Natural killer cell treated with Interleukin-12 subunit alpha and Interleukin-12 subunit beta and Interleukin-15 and Interleukin-18, amount 100 ng/mL, for 72 hours (primary cell): ENCODE data around the gene RPS27L. TPM values are rescaled to one million over a fixed set of nuclear protein-coding genes. Genes with fewer than 3 reads are reported as not detected.

Experiments
- ATAC-seq, 2 donors: fragments of 150-1000 bp; cut with Tn5 transposase in 1 of 2; sonication (Bioruptor Pico), chemical (Tn5 transposase) in 1 of 2; 2 replicates each; pipeline ENCODE4 v1.10.0; 2021
- DNase-seq: peaks from one replicate; pipeline ENCODE4 v3.0.0; 2022; ENCODE audit warnings: low spot score
- H3K27ac Mint-ChIP-seq, 2 donors: 1 replicate in 1 of 2; 2 replicates in 1 of 2; pipeline ENCODE4 v1.8.0; 2022; ENCODE audit warnings: mixed read lengths in 2 of 2, mild to moderate bottlenecking in 1 of 2, moderate library complexity in 1 of 2
- H3K27me3 Mint-ChIP-seq, 2 donors: 1 replicate in 1 of 2; 2 replicates in 1 of 2; pipeline ENCODE4 v1.8.0; 2022; ENCODE audit warnings: mixed read lengths in 2 of 2
- H3K36me3 Mint-ChIP-seq: one replicate; pipeline ENCODE4 v1.8.0; 2022; ENCODE audit warnings: mixed read lengths
- H3K4me1 Mint-ChIP-seq, 2 donors: 1 replicate in 1 of 2; 2 replicates in 1 of 2; pipeline ENCODE4 v1.8.0; 2022; ENCODE audit warnings: low read depth in 2 of 2, mixed read lengths in 2 of 2, mild to moderate bottlenecking in 1 of 2
- H3K4me3 Mint-ChIP-seq: one replicate; pipeline ENCODE4 v1.8.0; 2022; ENCODE audit warnings: mixed read lengths
- H3K9me3 Mint-ChIP-seq: 2 replicates; pipeline ENCODE4 v1.8.0; 2022; ENCODE audit warnings: mixed read lengths
- total RNA-seq, 2 donors: library from RNA; stranded (reverse); gene quantifications; one replicate each; pipeline ENCODE4 v1.2.3, GENCODE V29; 2022

Gene RPS27L
- total RNA-seq, 2 donors from 2014 or later: 41.6 to 112 TPM

DNA sequence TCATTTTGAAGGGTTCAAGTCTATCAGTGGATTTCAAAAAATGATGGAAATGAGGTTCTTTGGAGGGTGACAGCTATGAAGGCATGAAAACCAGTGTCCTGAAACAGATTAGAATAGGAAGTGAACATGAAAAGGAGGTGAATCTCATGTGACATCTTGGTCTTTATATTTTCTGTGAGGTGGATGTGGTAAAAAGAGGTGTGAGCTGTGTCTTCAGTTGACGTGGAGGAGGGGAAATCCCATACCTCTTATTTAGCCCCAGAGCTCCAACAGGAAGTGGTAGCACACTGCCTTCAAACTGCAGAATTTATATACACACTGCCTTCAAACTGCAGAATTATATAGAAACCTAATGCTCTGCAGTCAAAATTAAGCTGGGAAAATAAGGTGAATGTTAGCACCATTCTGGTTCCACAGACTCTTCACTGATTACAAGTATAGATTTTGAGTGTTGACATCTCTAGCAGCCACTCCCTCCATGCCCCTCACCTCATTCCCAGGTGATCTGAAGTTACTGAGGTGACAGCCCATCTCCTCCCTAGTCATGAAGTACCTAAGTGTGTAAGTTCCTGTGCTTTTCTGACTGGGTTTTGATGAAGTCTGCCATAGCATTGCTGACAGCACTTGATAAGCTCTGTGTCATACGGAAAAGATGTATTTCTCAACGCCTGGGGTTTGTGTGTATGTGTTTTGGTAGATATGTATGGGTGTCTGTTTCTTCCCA lies 34.8 kb upstream of the RPS27L start:
- DNase-seq: peak; percentile 80
- Mint-ChIP-seq H3K36me3 (peaks cover 10% of the 10 kb centered on the region), H3K4me1 (peaks cover 68 to 75% of the 10 kb centered on the region in 2 donors), H3K9me3 (no peaks in the 10 kb centered on the region), H3K27ac (peak overlapping the region; percentile 93 to 96), H3K27me3 (no peaks in the 10 kb centered on the region), H3K4me3 (peak overlapping the region; percentile 99)
- ATAC-seq: peak; percentile 70 to 77

DNA sequence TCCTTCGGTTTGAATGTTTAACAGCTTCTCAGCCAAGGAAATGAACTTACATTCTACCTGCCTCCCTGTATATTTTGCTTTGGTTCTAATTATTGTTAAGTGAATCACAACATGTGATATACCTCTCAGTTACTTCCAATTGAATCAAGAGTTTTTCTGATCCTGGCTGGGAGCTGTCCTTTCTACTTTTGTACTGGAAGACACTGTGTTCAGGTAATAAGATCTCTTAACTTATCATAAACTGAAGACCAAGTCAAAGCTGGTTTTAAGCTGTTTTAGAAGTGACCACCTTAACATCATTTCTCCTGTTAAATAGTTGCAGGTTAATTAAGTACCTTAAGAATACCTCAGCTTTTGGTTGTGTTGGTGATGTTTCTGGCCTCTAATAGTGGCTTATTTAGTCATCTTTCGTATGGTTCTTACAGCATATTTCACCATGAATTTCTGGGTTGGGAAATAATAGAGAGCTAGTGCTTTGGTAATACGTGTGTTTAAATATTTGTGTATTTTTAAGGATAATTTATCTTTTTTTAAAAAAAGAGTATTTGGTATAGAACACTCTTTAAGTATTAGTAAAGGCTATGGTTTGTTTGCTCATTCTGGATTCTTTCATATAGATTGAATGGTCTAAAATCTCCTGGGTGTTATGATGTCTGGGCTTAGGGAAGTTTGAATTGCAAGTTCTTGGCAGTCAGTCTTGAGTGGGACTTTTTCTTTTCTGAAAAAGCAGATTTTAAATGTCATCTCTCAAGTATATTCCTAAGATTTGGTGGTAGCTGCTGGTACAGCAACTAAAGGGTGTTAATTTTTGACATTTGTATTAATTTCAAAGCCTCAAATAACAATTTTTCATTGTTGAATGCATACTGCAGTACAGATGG lies 33.7 kb upstream of the RPS27L start:
- Mint-ChIP-seq H3K36me3 (peaks cover 10% of the 10 kb centered on the region), H3K27ac (peak overlapping the region; percentile 93 to 96), H3K4me3 (peak overlapping the region; percentile 99), H3K27me3 (no peaks in the 10 kb centered on the region), H3K4me1 (peaks cover 61 to 66% of the 10 kb centered on the region in 2 donors), H3K9me3 (no peaks in the 10 kb centered on the region)
- ATAC-seq: no peak
- DNase-seq: no peak

- Mint-ChIP-seq H3K27me3 (peaks cover 0 to under 1% of the 10 kb centered on the region in 2 donors), H3K4me1 (peaks cover 54 to 57% of the 10 kb centered on the region in 2 donors), H3K27ac (peak overlapping the region; percentile 93 to 96), H3K4me3 (peak overlapping the region; percentile 99), H3K36me3 (peaks cover 10% of the 10 kb centered on the region), H3K9me3 (no peaks in the 10 kb centered on the region)
- no peak for DNase-seq
- ATAC-seq: no peak
Measured at GRCh38 chr15:63189941-63190768, 32.9 kb upstream of the RPS27L start.

DNA sequence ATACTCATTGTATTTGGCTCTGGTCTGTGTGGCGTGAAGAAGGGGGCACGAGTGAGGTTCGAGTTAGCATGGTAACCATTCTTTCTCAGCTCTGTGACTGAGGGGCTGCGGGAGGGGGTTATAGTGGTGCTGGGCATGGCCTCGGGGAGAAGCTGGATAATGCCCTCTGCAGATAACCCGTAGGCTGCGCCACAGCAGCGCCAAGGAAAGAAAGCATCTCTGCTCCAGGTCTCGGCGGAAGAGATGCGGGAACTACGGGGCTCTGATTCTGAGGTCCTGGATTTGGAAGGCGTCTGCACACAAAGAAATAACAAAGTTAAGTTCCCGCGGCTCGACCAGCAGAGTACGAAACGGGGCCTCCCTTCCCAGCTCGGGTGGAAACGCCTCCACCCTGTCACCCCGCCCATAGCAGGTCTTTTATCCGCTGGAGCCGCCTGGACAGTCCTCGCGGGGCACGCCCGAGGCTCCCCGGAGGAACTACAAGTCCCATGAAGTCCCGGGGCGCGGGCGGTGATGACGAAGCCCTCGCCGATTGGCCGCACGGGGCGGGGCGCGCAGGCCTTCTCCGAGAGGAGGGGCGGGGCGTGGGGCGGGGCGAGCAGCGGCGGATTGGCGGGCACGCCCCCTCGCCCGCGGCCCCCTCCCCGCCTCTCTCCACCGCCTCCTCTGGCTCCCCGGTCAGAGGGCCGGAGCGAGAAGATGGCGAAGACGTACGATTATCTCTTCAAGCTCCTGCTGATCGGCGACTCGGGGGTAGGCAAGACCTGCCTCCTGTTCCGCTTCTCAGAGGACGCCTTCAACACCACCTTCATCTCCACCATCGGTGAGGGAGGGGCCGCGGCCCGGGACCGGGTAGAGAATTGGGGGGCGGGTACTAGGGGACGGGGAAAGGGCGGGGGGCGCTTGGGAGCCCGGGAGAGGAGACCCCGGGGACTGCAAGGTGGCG lies 31.9 kb upstream of the RPS27L start, which contains the start of gene RAB8B:
RAB8B (plus strand) TSS at position 681 of the 946 bp plus-strand sequence; CDS start at position 700, 19 bp downstream.
- ATAC-seq (peak; percentile 92 to 95), DNase-seq (peak; percentile 98)
- Mint-ChIP-seq H3K27ac (peak within 1 kb of the TSS; percentile 93 to 96), H3K9me3 (no peaks in the 10 kb centered on the region), H3K27me3 (peaks cover 0 to 3% of the 10 kb centered on the region in 2 donors), H3K4me3 (peak within 1 kb of the TSS; percentile 99), H3K4me1 (peaks cover 50 to 52% of the 10 kb centered on the region in 2 donors), H3K36me3 (peaks cover 10% of the 10 kb centered on the region)

- DNase-seq: no peak
- H3K9me3 Mint-ChIP-seq: no peaks in the 10 kb centered on the region
- peak overlapping the region; percentile 93 to 96 for H3K27ac Mint-ChIP-seq
- peaks cover 6% of the 10 kb centered on the region for H3K36me3 Mint-ChIP-seq
- ATAC-seq: peak in 1 of 2 donors; percentile 1
- peak overlapping the region; percentile 99 for H3K4me3 Mint-ChIP-seq
- H3K27me3 Mint-ChIP-seq: peaks cover 0 to 3% of the 10 kb centered on the region in 2 donors
- H3K4me1 Mint-ChIP-seq: peaks cover 44 to 47% of the 10 kb centered on the region in 2 donors
Measured at GRCh38 chr15:63188247-63188925, 31.1 kb upstream of the RPS27L start.

DNA sequence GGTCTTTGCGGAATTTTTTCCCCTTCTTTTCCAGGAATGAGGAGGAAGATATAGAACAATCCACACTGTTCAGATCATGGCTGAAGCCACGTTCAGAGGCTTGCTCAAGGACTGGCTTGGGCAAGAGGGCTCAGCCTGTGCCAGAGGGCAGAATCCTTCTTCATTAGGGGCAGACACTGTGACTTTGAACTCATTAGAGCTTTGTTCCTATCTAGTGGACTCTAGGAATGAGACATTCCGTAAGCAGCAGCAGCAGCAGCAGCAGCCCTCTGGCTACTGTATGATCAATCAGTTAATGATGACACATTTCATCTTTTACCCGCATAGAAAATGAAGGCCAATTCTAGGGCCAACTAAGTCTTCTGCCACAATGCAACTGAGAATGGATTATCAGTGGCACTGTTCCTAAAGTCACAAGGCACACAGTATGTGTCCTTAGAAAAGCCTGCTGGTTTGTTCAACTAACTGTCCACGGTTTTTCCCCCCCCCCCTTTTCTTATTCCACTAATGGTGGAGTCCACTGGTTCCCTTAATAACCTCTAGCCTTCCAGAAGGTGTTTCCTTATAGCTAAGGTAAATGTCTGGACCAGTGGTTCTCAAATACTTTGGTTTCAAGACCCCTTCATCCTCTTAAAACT lies 30.4 kb upstream of the RPS27L start:
- H3K36me3 Mint-ChIP-seq: peaks cover 6% of the 10 kb centered on the region
- DNase-seq (no peak), ATAC-seq (no peak)
- peaks cover 0 to 3% of the 10 kb centered on the region in 2 donors for H3K27me3 Mint-ChIP-seq
- H3K9me3 Mint-ChIP-seq: no peaks in the 10 kb centered on the region
- peaks cover 41 to 42% of the 10 kb centered on the region in 2 donors for H3K4me1 Mint-ChIP-seq
- H3K27ac Mint-ChIP-seq: peak overlapping the region; percentile 93 to 96
- peak overlapping the region; percentile 99 for H3K4me3 Mint-ChIP-seq

GRCh38 chr15:63186065-63186464 lies 28.8 kb upstream of the RPS27L start:
- ATAC-seq (no peak), DNase-seq (no peak)
- Mint-ChIP-seq H3K4me1 (peaks cover 25 to 26% of the 10 kb centered on the region in 2 donors), H3K9me3 (no peaks in the 10 kb centered on the region), H3K36me3 (peaks cover 6% of the 10 kb centered on the region), H3K4me3 (no peak overlapping the region), H3K27me3 (peaks cover 0 to 3% of the 10 kb centered on the region in 2 donors), H3K27ac (no peak overlapping the region)

- peaks cover 0 to 3% of the 10 kb centered on the region in 2 donors for H3K27me3 Mint-ChIP-seq
- H3K27ac Mint-ChIP-seq: no peak overlapping the region
- H3K9me3 Mint-ChIP-seq: no peaks in the 10 kb centered on the region
- peaks cover 17% of the 10 kb centered on the region in 2 donors for H3K4me1 Mint-ChIP-seq
- no peak for ATAC-seq
- no peak overlapping the region for H3K4me3 Mint-ChIP-seq
- DNase-seq: no peak
- H3K36me3 Mint-ChIP-seq: no peaks in the 10 kb centered on the region
Measured at GRCh38 chr15:63185206-63185605, 27.9 kb upstream of the RPS27L start.

DNA sequence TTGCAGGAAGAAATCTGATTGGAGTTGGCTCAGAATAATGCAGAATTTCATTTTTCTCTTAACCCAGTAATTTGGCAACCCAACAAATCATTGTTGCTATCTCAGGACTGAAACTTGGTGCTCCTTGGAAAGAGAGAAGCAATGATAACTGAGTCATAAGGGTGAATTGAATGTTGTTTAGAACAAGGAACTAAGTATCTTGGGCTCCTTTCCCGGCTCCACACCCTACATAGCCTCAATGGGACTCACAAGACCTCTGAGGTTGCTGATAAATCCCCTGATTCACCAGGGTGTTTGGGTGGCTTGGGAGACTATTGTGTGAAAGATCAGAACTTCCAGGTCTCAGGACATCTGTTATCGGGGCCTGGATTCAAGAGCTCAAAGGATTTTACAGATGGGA lies 24.4 kb upstream of the RPS27L start:
- DNase-seq: no peak
- Mint-ChIP-seq H3K27me3 (peaks cover 0 to 3% of the 10 kb centered on the region in 2 donors), H3K4me3 (no peak overlapping the region), H3K9me3 (no peaks in the 10 kb centered on the region), H3K36me3 (no peaks in the 10 kb centered on the region), H3K27ac (no peak overlapping the region), H3K4me1 (peaks cover 4 to 7% of the 10 kb centered on the region in 2 donors)
- no peak for ATAC-seq

DNA sequence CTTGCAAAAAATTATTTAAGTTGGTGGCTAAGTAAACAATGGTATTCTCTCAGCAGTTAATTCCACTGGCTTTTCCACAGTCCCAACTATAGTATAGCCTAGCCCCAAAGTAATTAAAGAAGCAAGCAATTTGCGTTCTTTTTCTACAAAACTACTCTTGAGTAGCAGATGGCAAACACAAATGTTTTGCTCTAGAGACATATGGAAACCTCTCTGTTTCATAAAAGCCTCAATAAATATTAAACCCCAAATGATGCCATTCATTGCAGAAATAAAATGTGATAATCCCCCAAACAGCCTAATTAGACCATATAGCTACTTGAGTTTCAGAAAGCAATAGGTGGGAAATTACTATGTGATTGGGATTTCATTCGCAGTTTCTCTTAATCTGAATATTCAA lies 23.5 kb upstream of the RPS27L start:
- no peaks in the 10 kb centered on the region for H3K9me3 Mint-ChIP-seq
- H3K27me3 Mint-ChIP-seq: peaks cover 0 to 3% of the 10 kb centered on the region in 2 donors
- DNase-seq (no peak), ATAC-seq (no peak)
- H3K27ac Mint-ChIP-seq: no peak overlapping the region
- no peak overlapping the region for H3K4me3 Mint-ChIP-seq
- H3K4me1 Mint-ChIP-seq: peaks cover 4 to 7% of the 10 kb centered on the region in 2 donors
- no peaks in the 10 kb centered on the region for H3K36me3 Mint-ChIP-seq

GRCh38 chr15:63178034-63178433 lies 20.8 kb upstream of the RPS27L start:
- H3K9me3 Mint-ChIP-seq: no peaks in the 10 kb centered on the region
- peaks cover 4% of the 10 kb centered on the region in 2 donors for H3K4me1 Mint-ChIP-seq
- H3K27me3 Mint-ChIP-seq: no peaks in the 10 kb centered on the region
- ATAC-seq (no peak), DNase-seq (no peak)
- H3K27ac Mint-ChIP-seq: no peak overlapping the region
- no peaks in the 10 kb centered on the region for H3K36me3 Mint-ChIP-seq
- no peak overlapping the region for H3K4me3 Mint-ChIP-seq

DNA sequence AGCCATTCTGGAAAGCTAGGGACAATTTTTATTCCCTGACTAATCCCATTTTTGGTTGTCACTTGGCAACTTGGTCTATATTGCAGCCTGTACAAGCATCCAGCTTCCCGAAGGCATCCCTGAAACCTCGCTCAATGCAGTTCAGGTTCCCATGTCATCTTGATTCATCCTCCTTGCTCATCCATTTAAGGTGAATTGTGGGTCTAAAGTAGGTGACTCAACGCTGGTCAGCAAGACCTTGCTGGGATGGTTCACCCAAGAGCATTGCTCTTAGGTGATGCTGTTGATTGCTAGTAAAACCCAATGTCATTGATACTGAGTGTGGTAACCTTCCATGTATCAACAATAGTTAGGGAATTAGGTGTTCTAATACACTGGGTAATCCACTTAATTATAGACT lies 19.0 kb upstream of the RPS27L start:
- Mint-ChIP-seq H3K4me3 (no peak overlapping the region), H3K4me1 (peaks cover 4% of the 10 kb centered on the region in 2 donors), H3K36me3 (no peaks in the 10 kb centered on the region), H3K9me3 (no peaks in the 10 kb centered on the region), H3K27ac (no peak overlapping the region), H3K27me3 (no peaks in the 10 kb centered on the region)
- ATAC-seq: no peak
- no peak for DNase-seq
